ENCODE measurements around the gene ZSCAN18.

The ZSCAN18 gene

DNA sequence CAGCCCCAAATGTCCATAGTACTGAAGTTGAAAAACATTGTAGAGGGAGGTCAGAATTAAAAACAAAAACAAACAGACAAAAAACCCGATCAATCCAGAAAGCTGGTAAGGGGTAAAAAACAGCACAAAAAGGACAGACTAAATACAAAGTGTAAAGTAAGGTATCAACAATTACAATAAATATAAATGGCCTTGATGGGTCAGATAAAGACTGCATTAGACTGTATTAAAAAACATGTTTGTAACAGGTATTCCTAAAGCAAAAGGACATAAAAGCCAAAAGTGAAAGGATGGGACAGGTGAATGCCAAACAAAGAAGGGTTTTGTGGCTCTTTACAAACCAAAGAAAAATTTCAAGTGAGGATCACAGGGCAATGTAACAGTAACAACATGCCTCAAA is 36.2 kb upstream of the ZSCAN18 start:
- Histone ChIP-seq H3K4me2 (ENCODE audit: low read depth, low read length, poor library complexity, severe bottlenecking) (no peak overlapping the region), H4K20me1 (ENCODE audit: insufficient read depth, low read length, poor library complexity, severe bottlenecking) (no peaks in the 10 kb centered on the region), H3K27me3 (ENCODE audit: insufficient read depth, low read length, poor library complexity, severe bottlenecking) (no peaks in the 10 kb centered on the region), H3K9me3 (ENCODE audit: insufficient read depth, low read depth, low read length) (peaks cover 32% of the 10 kb centered on the region; the same call in 1 of the 2 replicates), H3K79me2 (ENCODE audit: insufficient read depth, low read length) (no peaks in the 10 kb centered on the region), H2AFZ (ENCODE audit: low read length) (no peak overlapping the region), H3K4me3 (ENCODE audit: low read length, poor library complexity, severe bottlenecking) (no peak overlapping the region), H3K9ac (ENCODE audit: low read depth, low read length, poor library complexity, severe bottlenecking) (no peak overlapping the region), H3K4me1 (ENCODE audit: insufficient read depth, low read length, poor library complexity, severe bottlenecking) (no peaks in the 10 kb centered on the region), H3F3A (ENCODE audit: low read depth) (no peaks in the 10 kb centered on the region), H3K9me2 (replicated peaks; ENCODE audit: low read depth, low read length) (no peaks in the 10 kb centered on the region), H3K36me3 (ENCODE audit: insufficient read depth, low read length) (peaks cover 59% of the 10 kb centered on the region)
- TF ChIP-seq EZH2phosphoT487 (IDR thresholded peaks at IDR 0.05; ENCODE audit: borderline replicate concordance): no peak
- TF ChIP-seq, protein P1, sequence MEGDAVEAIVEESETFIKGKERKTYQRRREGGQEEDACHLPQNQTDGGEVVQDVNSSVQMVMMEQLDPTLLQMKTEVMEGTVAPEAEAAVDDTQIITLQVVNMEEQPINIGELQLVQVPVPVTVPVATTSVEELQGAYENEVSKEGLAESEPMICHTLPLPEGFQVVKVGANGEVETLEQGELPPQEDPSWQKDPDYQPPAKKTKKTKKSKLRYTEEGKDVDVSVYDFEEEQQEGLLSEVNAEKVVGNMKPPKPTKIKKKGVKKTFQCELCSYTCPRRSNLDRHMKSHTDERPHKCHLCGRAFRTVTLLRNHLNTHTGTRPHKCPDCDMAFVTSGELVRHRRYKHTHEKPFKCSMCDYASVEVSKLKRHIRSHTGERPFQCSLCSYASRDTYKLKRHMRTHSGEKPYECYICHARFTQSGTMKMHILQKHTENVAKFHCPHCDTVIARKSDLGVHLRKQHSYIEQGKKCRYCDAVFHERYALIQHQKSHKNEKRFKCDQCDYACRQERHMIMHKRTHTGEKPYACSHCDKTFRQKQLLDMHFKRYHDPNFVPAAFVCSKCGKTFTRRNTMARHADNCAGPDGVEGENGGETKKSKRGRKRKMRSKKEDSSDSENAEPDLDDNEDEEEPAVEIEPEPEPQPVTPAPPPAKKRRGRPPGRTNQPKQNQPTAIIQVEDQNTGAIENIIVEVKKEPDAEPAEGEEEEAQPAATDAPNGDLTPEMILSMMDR (conservative IDR thresholded peaks at IDR 0.05; ENCODE audit: low read length): no peak

DNA sequence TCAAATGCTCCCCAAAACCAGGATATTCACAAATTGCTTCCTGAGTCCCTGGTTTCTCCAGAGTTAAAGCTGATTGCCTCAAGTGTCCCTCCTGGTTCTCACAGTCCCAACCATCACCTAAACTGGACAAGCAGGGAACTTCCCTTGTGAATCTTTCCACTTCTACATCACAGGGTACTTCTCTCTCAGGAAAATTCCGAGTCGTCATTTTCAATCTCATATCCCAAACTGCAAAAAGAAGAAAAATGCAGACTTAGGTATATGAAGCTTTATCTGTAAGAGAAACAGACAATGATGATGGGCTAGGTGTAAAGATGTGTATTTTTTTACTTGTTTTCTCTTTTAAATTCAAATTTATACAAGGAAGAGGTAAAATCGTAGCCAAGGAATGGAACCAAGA is 31.3 kb upstream of the ZSCAN18 start:
- H3K4me3 ChIP-seq (ENCODE audit: low read length, poor library complexity, severe bottlenecking): no peak overlapping the region
- no peaks in the 10 kb centered on the region for H3K9me2 ChIP-seq (replicated peaks; ENCODE audit: low read depth, low read length)
- TF ChIP-seq, protein P1 (conservative IDR thresholded peaks at IDR 0.05; ENCODE audit: low read length): no peak
- TF ChIP-seq EZH2phosphoT487 (IDR thresholded peaks at IDR 0.05; ENCODE audit: borderline replicate concordance): no peak
- H3K9me3 ChIP-seq (ENCODE audit: insufficient read depth, low read depth, low read length): peaks cover 73% of the 10 kb centered on the region
- no peaks in the 10 kb centered on the region for H4K20me1 ChIP-seq (ENCODE audit: insufficient read depth, low read length, poor library complexity, severe bottlenecking)
- H3K4me1 ChIP-seq (ENCODE audit: insufficient read depth, low read length, poor library complexity, severe bottlenecking): no peaks in the 10 kb centered on the region
- H3K36me3 ChIP-seq (ENCODE audit: insufficient read depth, low read length): peaks cover 57% of the 10 kb centered on the region
- H3K79me2 ChIP-seq (ENCODE audit: insufficient read depth, low read length): no peaks in the 10 kb centered on the region
- no peak overlapping the region for H3K9ac ChIP-seq (ENCODE audit: low read depth, low read length, poor library complexity, severe bottlenecking)
- no peak overlapping the region for H2AFZ ChIP-seq (ENCODE audit: low read length)
- no peak overlapping the region for H3K4me2 ChIP-seq (ENCODE audit: low read depth, low read length, poor library complexity, severe bottlenecking)
- no peaks in the 10 kb centered on the region for H3K27me3 ChIP-seq (ENCODE audit: insufficient read depth, low read length, poor library complexity, severe bottlenecking)
- no peaks in the 10 kb centered on the region for H3F3A ChIP-seq (ENCODE audit: low read depth)

DNA sequence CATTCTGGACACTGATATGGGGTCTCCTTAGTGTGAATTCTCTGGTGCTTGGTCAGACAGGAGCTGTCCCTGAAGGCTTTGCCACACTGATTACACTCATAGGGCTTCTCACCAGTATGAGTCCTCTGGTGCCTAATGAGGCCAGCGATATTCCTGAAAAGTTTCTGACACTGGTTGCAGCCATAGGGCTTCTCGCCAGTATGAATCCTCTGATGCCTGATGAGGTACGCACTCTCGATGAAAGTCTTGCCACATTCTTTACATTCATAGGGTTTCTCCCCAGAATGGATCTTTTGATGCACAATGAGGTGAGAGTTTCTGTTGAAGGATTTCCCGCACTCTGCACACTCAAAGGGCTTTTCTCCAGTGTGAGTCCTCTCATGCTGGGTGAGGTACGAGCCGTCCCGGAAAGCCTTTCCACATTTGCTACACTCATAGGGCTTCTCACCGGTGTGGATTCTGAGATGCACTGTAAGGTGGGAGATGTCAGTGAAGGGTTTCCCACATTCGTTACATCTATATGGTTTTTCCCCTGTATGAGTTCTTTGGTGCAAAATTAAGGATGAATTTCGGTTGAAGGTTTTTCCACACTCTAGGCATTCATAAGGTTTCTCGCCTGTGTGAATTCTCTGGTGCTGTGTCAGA is 30.1 kb upstream of the ZSCAN18 start:
- Histone ChIP-seq H3K9ac (ENCODE audit: low read depth, low read length, poor library complexity, severe bottlenecking) (no peak overlapping the region), H3K79me2 (ENCODE audit: insufficient read depth, low read length) (no peaks in the 10 kb centered on the region), H3F3A (ENCODE audit: low read depth) (no peaks in the 10 kb centered on the region), H3K9me2 (replicated peaks; ENCODE audit: low read depth, low read length) (no peaks in the 10 kb centered on the region), H2AFZ (ENCODE audit: low read length) (no peak overlapping the region), H3K4me1 (ENCODE audit: insufficient read depth, low read length, poor library complexity, severe bottlenecking) (no peaks in the 10 kb centered on the region), H3K9me3 (ENCODE audit: insufficient read depth, low read depth, low read length) (peaks cover 73% of the 10 kb centered on the region), H3K36me3 (ENCODE audit: insufficient read depth, low read length) (peaks cover 46% of the 10 kb centered on the region), H4K20me1 (ENCODE audit: insufficient read depth, low read length, poor library complexity, severe bottlenecking) (no peaks in the 10 kb centered on the region), H3K27me3 (ENCODE audit: insufficient read depth, low read length, poor library complexity, severe bottlenecking) (no peaks in the 10 kb centered on the region), H3K4me2 (ENCODE audit: low read depth, low read length, poor library complexity, severe bottlenecking) (no peak overlapping the region), H3K4me3 (ENCODE audit: low read length, poor library complexity, severe bottlenecking) (no peak overlapping the region)
- TF ChIP-seq, protein P1 (conservative IDR thresholded peaks at IDR 0.05; ENCODE audit: low read length): no peak
- TF ChIP-seq EZH2phosphoT487 (IDR thresholded peaks at IDR 0.05; ENCODE audit: borderline replicate concordance): no peak
